Stimulated activated CD8-positive, alpha-beta memory T cell treated with anti-CD3 and anti-CD28 coated beads, Interleukin-4, amount 100 ng/mL, for 1 hour (primary cell): Measurements from ENCODE around the gene TTC28.
"Not testable (repeated sequence)": the region's sequence is repeated elsewhere in the genome, so short reads cannot be mapped to it uniquely, and the experiment has no call there.

Experiments used
- DNase-seq, 2 donors: peaks; one replicate each; pipeline ENCODE4 v3.0.0-alpha.2; 2020; ENCODE audit warnings: low read depth in 2 of 2, low spot score in 1 of 2

The TTC28 gene

GRCh38 chr22:28679611-28680287 lies at the start of gene TTC28:
TTC28 (minus strand) TSS chr22:28679840; CDS start chr22:28679723, 117 bp downstream.
- not testable (repeated sequence) for DNase-seq

GRCh38 chr22:28728621-28729313 lies 49.1 kb upstream of the TTC28 start:
- DNase-seq, result no peak

GRCh38 chr22:28728002-28728401 lies 48.4 kb upstream of the TTC28 start:
- no peak for DNase-seq

- no peak for DNase-seq
Measured at GRCh38 chr22:28718044-28718443, 38.4 kb upstream of the TTC28 start.

GRCh38 chr22:28716686-28717085 lies 37.0 kb upstream of the TTC28 start:
- DNase-seq, result no peak

- DNase-seq, result no peak
Measured at GRCh38 chr22:28715611-28716010, 36.0 kb upstream of the TTC28 start.

- no peak for DNase-seq
Measured at GRCh38 chr22:28714043-28714628, 34.5 kb upstream of the TTC28 start.

GRCh38 chr22:28711820-28712777 lies 32.5 kb upstream of the TTC28 start:
- no peak for DNase-seq

GRCh38 chr22:28711341-28711740 lies 31.7 kb upstream of the TTC28 start:
- no peak for DNase-seq

- DNase-seq, result no peak
Measured at GRCh38 chr22:28710576-28711191, 31.0 kb upstream of the TTC28 start.

GRCh38 chr22:28710107-28710506 lies 30.5 kb upstream of the TTC28 start:
- DNase-seq, result no peak

GRCh38 chr22:28706845-28707244 lies 27.2 kb upstream of the TTC28 start:
- no peak for DNase-seq

GRCh38 chr22:28703436-28703835 lies 23.8 kb upstream of the TTC28 start:
- no peak for DNase-seq

GRCh38 chr22:28702891-28703290 lies 23.3 kb upstream of the TTC28 start:
- no peak for DNase-seq

GRCh38 chr22:28693041-28693760 lies 13.6 kb upstream of the TTC28 start:
- DNase-seq, result not testable (repeated sequence)

- DNase-seq, result not testable (repeated sequence)
Measured at GRCh38 chr22:28689796-28690195, 10.2 kb upstream of the TTC28 start.

GRCh38 chr22:28682966-28683365 lies 3.3 kb upstream of the TTC28 start:
- DNase-seq, result not testable (repeated sequence)

- not testable (repeated sequence) for DNase-seq
Measured at GRCh38 chr22:28680813-28681490, 1.3 kb upstream of the TTC28 start.

- not testable (repeated sequence) for DNase-seq
Measured at GRCh38 chr22:28678778-28679610, 646 bp downstream of the TTC28 start.
